HG03095 (cell line): ENCODE measurements around the gene BAX.

Experiments used
- ATAC-seq: cut with Tn5 transposase; IDR thresholded peaks from one replicate; pipeline ENCODE4 v1.9.1; 2021; ENCODE audit warnings: moderate library complexity; ENCODE audit not compliant: unreplicated experiment

BAX gene

DNA sequence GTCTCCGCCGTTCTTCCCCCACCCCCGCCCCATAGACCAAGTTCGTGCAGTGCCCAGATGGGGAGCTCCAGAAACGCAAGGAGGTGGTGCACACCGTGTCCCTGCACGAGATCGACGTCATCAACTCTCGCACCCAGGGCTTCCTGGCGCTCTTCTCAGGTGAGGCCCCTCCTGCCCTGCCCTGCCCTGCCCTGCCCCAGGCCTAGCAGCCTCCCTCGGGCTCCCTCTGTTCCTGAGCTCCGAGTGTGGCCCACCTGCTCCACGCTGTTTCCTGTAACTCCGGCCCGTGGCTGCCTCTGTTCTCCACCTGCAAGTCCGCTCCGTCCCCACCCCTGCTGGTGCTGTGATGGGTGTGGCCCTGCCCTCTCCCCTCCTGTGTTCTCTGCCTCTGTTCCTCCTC is 55.8 kb downstream of the BAX start:
- no peak for ATAC-seq

DNA sequence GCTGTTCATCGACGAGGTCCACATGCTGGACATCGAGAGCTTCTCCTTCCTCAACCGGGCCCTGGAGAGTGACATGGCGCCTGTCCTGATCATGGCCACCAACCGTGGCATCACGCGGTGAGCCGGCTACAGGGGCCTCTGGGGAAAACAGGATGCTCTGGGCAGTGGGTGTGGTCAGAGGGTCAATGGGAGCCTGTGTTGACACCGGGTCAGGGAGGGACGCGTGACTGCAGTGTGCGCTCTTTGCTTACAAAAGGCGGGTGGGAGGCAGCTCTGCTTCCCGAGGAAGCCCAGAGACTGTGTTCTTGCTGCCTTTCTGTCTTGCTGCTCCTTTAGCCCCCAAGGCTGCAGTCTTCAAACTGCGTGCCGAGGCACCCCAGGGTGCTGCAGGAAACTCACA is 56.5 kb downstream of the BAX start:
- ATAC-seq = no peak
